A549 (cell line): Measurements from ENCODE around the gene PTPRG. TPM values are rescaled to one million over a fixed set of nuclear protein-coding genes. Genes with fewer than 3 reads are reported as not detected.

Source experiments
- ATAC-seq, 2 experiments: fragments of 200-7000 bp in 1 of 2; fragments of >200 bp in 1 of 2; cut with Nextera tagmentation in 1 of 2; cut with Tn5 transposase in 1 of 2; 3 replicates each; pipeline versions ENCODE4 v1.8.0 to v1.9.1; 2018 to 2020; ENCODE audit warnings: mild to moderate bottlenecking in 1 of 2, moderate library complexity in 1 of 2
- CTCF ChIA-PET: fragments of 300-600 bp; sonication (Branson Sonifier 250); formaldehyde crosslinking; extraction: SDS; loops from one replicate; lab custom pipeline; 2021; ENCODE audit warnings: antibody characterized with exemption, inconsistent platforms; lab: Yijun Ruan, JAX
- POLR2A ChIA-PET: fragments of 350-600 bp; formaldehyde crosslinking; extraction: SDS; loops from one replicate; lab custom pipeline; 2021; ENCODE audit warnings: antibody characterized with exemption, inconsistent platforms; lab: Yijun Ruan, JAX
- DNase-seq, 2 experiments: peaks; one replicate each; pipeline versions ENCODE4 v3.0.0 to v3.0.0-alpha.2; 2011 to 2016; ENCODE audit warnings: low read depth in 1 of 2, low spot score in 1 of 2
- FAIRE-seq: peaks from 2 replicates; lab custom pipeline; 2011; peaks lifted over from hg19 to GRCh38; lab: Jason Lieb, UNC
- H3K27ac ChIP-seq, 2 experiments: fragments of >200 bp; sonication (Bioruptor Twin); formaldehyde crosslinking; 3 replicates each; pipeline ENCODE4 v1.5.1; 2016 to 2017
- H3K4me1 ChIP-seq: fragments of >200 bp; sonication (Bioruptor Twin); formaldehyde crosslinking; 3 replicates; pipeline ENCODE4 v1.6.1; 2016
- H3K4me2 ChIP-seq: fragments of >200 bp; sonication (Bioruptor Twin); formaldehyde crosslinking; 3 replicates; pipeline ENCODE4 v1.6.1; 2016
- H3K4me3 ChIP-seq: fragments of >200 bp; sonication (Bioruptor Twin); formaldehyde crosslinking; 3 replicates; pipeline ENCODE4 v1.5.1; 2016
- H3K9me3 ChIP-seq: fragments of >200 bp; sonication (Bioruptor Twin); formaldehyde crosslinking; 3 replicates; pipeline ENCODE4 v1.6.1; 2016
- CBX2 ChIP-seq: fragments of 200-600 bp; sonication (generic); IDR thresholded peaks from 2 replicates; pipeline ENCODE4 v1.6.1; 2016; ENCODE audit warnings: low read depth, mild to moderate bottlenecking, borderline replicate concordance
- CBX8 ChIP-seq: fragments of 200-600 bp; sonication (generic); IDR thresholded peaks from 2 replicates; pipeline ENCODE4 v1.6.1; 2016
- CHD4 ChIP-seq: fragments of 200-600 bp; sonication (generic); IDR thresholded peaks from 2 replicates; pipeline ENCODE4 v1.6.1; 2016; ENCODE audit warnings: antibody characterized with exemption, mild to moderate bottlenecking, borderline replicate concordance
- E2F6 ChIP-seq: IDR thresholded peaks from 2 replicates; pipeline ENCODE4 v1.6.1; 2012; ENCODE audit warnings: low read depth, borderline replicate concordance
- EHF ChIP-seq: fragments of 250-450 bp; sonication (Bioruptor Pico); IDR thresholded peaks from 2 replicates; pipeline ENCODE4 v1.5.0; 2020; ENCODE audit warnings: mild to moderate bottlenecking
- ELK1 ChIP-seq: fragments of 150-350 bp; IDR thresholded peaks from 2 replicates; pipeline ENCODE4 v1.6.1; 2014; ENCODE audit warnings: low read depth, mild to moderate bottlenecking, low read length
- EP300 ChIP-seq, 2 experiments: fragments of >200 bp; sonication (Bioruptor Twin); formaldehyde crosslinking; IDR thresholded peaks; 2 replicates in 1 of 2; 3 replicates in 1 of 2; pipeline ENCODE4 v1.6.1; 2016 to 2017
- ESRRA ChIP-seq: fragments of 150-350 bp; IDR thresholded peaks from 2 replicates; pipeline ENCODE4 v1.6.1; 2014; ENCODE audit warnings: mild to moderate bottlenecking, low read length, borderline replicate concordance
- FOSL2 ChIP-seq, 2 experiments: fragments of 450-650 bp in 1 of 2; fragments of >200 bp in 1 of 2; sonication (Bioruptor Twin) in 1 of 2; formaldehyde crosslinking; IDR thresholded peaks; 2 replicates each; pipeline versions ENCODE4 v1.5.0 to v1.6.1; 2016 to 2020; ENCODE audit warnings: mild to moderate bottlenecking in 1 of 2, moderate library complexity in 1 of 2
- HES2 ChIP-seq: fragments of >200 bp; sonication (Bioruptor Twin); formaldehyde crosslinking; IDR thresholded peaks from 2 replicates; pipeline ENCODE4 v1.6.1; 2016
- HMGXB4 ChIP-seq: fragments of 250-450 bp; sonication (Bioruptor Pico); IDR thresholded peaks from 2 replicates; pipeline ENCODE4 v1.5.0; 2021; ENCODE audit warnings: mild to moderate bottlenecking, moderate library complexity, borderline replicate concordance
- MAX ChIP-seq: IDR thresholded peaks from 2 replicates; pipeline ENCODE4 v1.6.1; 2012
- NR3C1 ChIP-seq: fragments of >200 bp; sonication (Bioruptor Twin); formaldehyde crosslinking; IDR thresholded peaks from 3 replicates; pipeline ENCODE4 v1.6.1; 2017
- POLR2AphosphoS2 ChIP-seq: conservative IDR thresholded peaks from 2 replicates; pipeline ENCODE4 v1.6.1; 2012; ENCODE audit warnings: low read length, improper control_type of control experiment, inconsistent platforms
- RFX5 ChIP-seq: fragments of 450-650 bp; IDR thresholded peaks from 2 replicates; pipeline ENCODE4 v1.7.1; 2014; ENCODE audit warnings: antibody characterized with exemption, mild to moderate bottlenecking, moderate library complexity
- RNF2 ChIP-seq: fragments of 200-600 bp; sonication (generic); IDR thresholded peaks from 2 replicates; pipeline ENCODE4 v1.6.1; 2016; ENCODE audit warnings: low read depth, mild to moderate bottlenecking, antibody characterized with exemption, moderate library complexity, borderline replicate concordance
- SMC3 ChIP-seq: fragments of >200 bp; sonication (Bioruptor Twin); formaldehyde crosslinking; IDR thresholded peaks from 3 replicates; pipeline ENCODE4 v1.6.1; 2018; ENCODE audit warnings: inconsistent platforms
- TFCP2L1 ChIP-seq: fragments of 250-450 bp; sonication (Bioruptor Pico); IDR thresholded peaks from 2 replicates; pipeline ENCODE4 v1.5.0; 2021; ENCODE audit warnings: mild to moderate bottlenecking
- ZFP36 ChIP-seq: fragments of 450-650 bp; IDR thresholded peaks from 2 replicates; pipeline ENCODE4 v1.6.1; 2014; ENCODE audit warnings: borderline replicate concordance; ENCODE audit not compliant: partially characterized antibody
- ZNF302 ChIP-seq: fragments of 250-450 bp; sonication (Bioruptor Pico); IDR thresholded peaks from 2 replicates; pipeline ENCODE4 v1.9.0; 2021; ENCODE audit warnings: inconsistent platforms, mild to moderate bottlenecking, moderate library complexity
- ZSCAN20 ChIP-seq: fragments of 250-450 bp; sonication (Bioruptor Pico); IDR thresholded peaks from 2 replicates; pipeline ENCODE4 v1.8.0; 2022; ENCODE audit warnings: mild to moderate bottlenecking, moderate library complexity
- WGBS: methylation state at CpG from one replicate; pipeline ENCODE4 v1.1.6; 2017; ENCODE audit errors: missing lambda C conversion rate; 5-methylcytosine and 5-hydroxymethylcytosine counted together
- polyA plus RNA-seq, 4 experiments: library from polyadenylated mRNA; depleted of rRNA in 3 of 4; stranded (reverse); fragments of >200 nt; fragmentation: RNase III in 1 of 4; extraction: RNeasy Plus Mini Kit Qiagen cat#74134 plus additional on column Dnase treatment in 1 of 4; gene quantifications; 2 replicates in 3 of 4; 3 replicates in 1 of 4; pipeline ENCODE4 v1.2.3, GENCODE V29; 2011 to 2017

The PTPRG gene
- polyA plus RNA-seq, 2 of the 4 experiments (the other 2 are of a cell fraction) = 4.5 to 4.8 TPM

- TF ChIP-seq NR3C1 (no peak), HMGXB4 (no peak), HES2 (no peak), MAX (no peak), ZFP36 (no peak), EHF (CRISPR knock-in tag) (no peak)
These were observed 164.5 kb downstream of the PTPRG start (continued) for GRCh38 chr3:61725851-61726333.

GRCh38 chr3:61727435-61727834, 166.1 kb downstream of the PTPRG start:
- ATAC-seq = no peak
- FAIRE-seq = no peak
- WGBS = 65% methylated on average over 5 of the region's 5 CpGs
- no peak for DNase-seq
- no peak overlapping the region for H3K27ac ChIP-seq
- TF ChIP-seq FOSL2 (IDR thresholded peaks at IDR 0.05) (no peak), FOSL2 (CRISPR knock-in tag; IDR thresholded peaks at IDR 0.05) (no peak)
- POLR2A ChIA-PET = no interaction called here
- no peak overlapping the region for H3K4me2 ChIP-seq
- no peak overlapping the region for H3K4me3 ChIP-seq
- H3K9me3 ChIP-seq = no peaks in the 10 kb centered on the region
- CTCF ChIA-PET = no interaction called here
- H3K4me1 ChIP-seq = no peaks in the 10 kb centered on the region

GRCh38 chr3:61729038-61729634, 167.8 kb downstream of the PTPRG start:
- POLR2A ChIA-PET = no interaction called here
- CTCF ChIA-PET = no interaction called here
- no peak overlapping the region for H3K4me2 ChIP-seq
- 55% methylated on average over 6 of the region's 6 CpGs for WGBS
- no peak for TF ChIP-seq ELK1
- no peak for TF ChIP-seq CHD4
- TF ChIP-seq POLR2AphosphoS2 = no peak
- TF ChIP-seq EP300 (IDR thresholded peaks at IDR 0.05) = no peak
- no peak for TF ChIP-seq SMC3
- TF ChIP-seq HMGXB4 = no peak
- TF ChIP-seq CBX8 = no peak
- TF ChIP-seq TFCP2L1 (CRISPR knock-in tag) = no peak
- no peak for TF ChIP-seq CBX2
- no peak for TF ChIP-seq RNF2
- TF ChIP-seq ZSCAN20 (CRISPR knock-in tag) = no peak
- no peak for TF ChIP-seq ESRRA
- TF ChIP-seq ZNF302 (CRISPR knock-in tag) = no peak
- TF ChIP-seq E2F6 = no peak
- TF ChIP-seq RFX5 = no peak
- H3K9me3 ChIP-seq = no peaks in the 10 kb centered on the region
- no peaks in the 10 kb centered on the region for H3K4me1 ChIP-seq
- ATAC-seq (no peak), FAIRE-seq (no peak), DNase-seq (no peak)
- H3K4me3 ChIP-seq = no peak overlapping the region
- H3K27ac ChIP-seq = no peak overlapping the region
